SK-N-SH (cell line): ENCODE results near the gene RNLS. TPM values are rescaled to one million over a fixed set of nuclear protein-coding genes. Genes with fewer than 3 reads are reported as not detected.
"Not testable (repeated sequence)": the region's sequence is repeated elsewhere in the genome, so short reads cannot be mapped to it uniquely, and the experiment has no call there.

Source experiments
- CTCF ChIA-PET: fragments of 300-600, 350-600 bp; formaldehyde crosslinking; extraction: SDS; loops from one replicate; lab custom pipeline; 2021; lab: Yijun Ruan, JAX
- POLR2A ChIA-PET: fragments of 350-600 bp; sonication (Branson Sonifier 250); formaldehyde crosslinking; extraction: SDS; loops from one replicate; lab custom pipeline; 2020; ENCODE audit warnings: antibody characterized with exemption, inconsistent platforms; lab: Yijun Ruan, JAX
- DNase-seq: peaks from one replicate; pipeline ENCODE4 v3.0.0; 2012
- H2AFZ ChIP-seq: fragments of 200-600 bp; sonication (generic); 2 replicates; pipeline ENCODE4 v1.8.1; 2016; ENCODE audit warnings: antibody characterized with exemption, mild to moderate bottlenecking, low read depth
- H3F3A ChIP-seq: fragments of 200-600 bp; sonication (generic); replicated peaks from 2 replicates; pipeline ENCODE3; 2016; ENCODE audit warnings: antibody characterized with exemption, mild to moderate bottlenecking; ENCODE audit not compliant: insufficient read depth
- H3K27ac ChIP-seq, 2 experiments: fragments of 200-500 bp in 1 of 2; fragments of 200-600 bp in 1 of 2; sonication (Bioruptor generic) in 1 of 2; sonication (generic), shearing (Covaris generic) in 1 of 2; 2 replicates each; pipeline versions ENCODE4 v1.5.1 to v1.6.1; 2014 to 2016; ENCODE audit warnings: low read depth in 2 of 2, inconsistent platforms in 1 of 2, low read length in 1 of 2, mild to moderate bottlenecking in 1 of 2, mixed read lengths in 1 of 2
- H3K27me3 ChIP-seq: fragments of 200-600 bp; sonication (generic), shearing (Covaris generic); 2 replicates; pipeline ENCODE4 v1.6.1; 2016; ENCODE audit warnings: mixed run types; ENCODE audit not compliant: insufficient read depth
- H3K36me3 ChIP-seq, 2 experiments: fragments of 200-500 bp in 1 of 2; fragments of 200-600 bp in 1 of 2; sonication (Bioruptor generic) in 1 of 2; sonication (generic) in 1 of 2; replicated peaks in 1 of 2; 2 replicates each; pipeline versions ENCODE3 to v1.5.1; 2014 to 2016; ENCODE audit warnings: low read length in 1 of 2, mild to moderate bottlenecking in 1 of 2; ENCODE audit not compliant: insufficient read depth in 2 of 2, control insufficient read depth in 1 of 2
- H3K4me1 ChIP-seq, 2 experiments: fragments of 200-500 bp in 1 of 2; fragments of 200-600 bp in 1 of 2; sonication (Bioruptor generic) in 1 of 2; sonication (generic), shearing (Covaris generic) in 1 of 2; 2 replicates each; pipeline versions ENCODE4 v1.5.1 to v1.6.1; 2014 to 2016; ENCODE audit warnings: low read depth in 1 of 2, low read length in 1 of 2, mixed run types in 1 of 2; ENCODE audit not compliant: insufficient read depth in 2 of 2, control insufficient read depth in 1 of 2
- H3K4me2 ChIP-seq: fragments of 200-600 bp; sonication (generic), shearing (Covaris generic); 2 replicates; pipeline ENCODE4 v1.6.1; 2017; ENCODE audit warnings: mixed run types
- H3K4me3 ChIP-seq, 2 experiments: fragments of 200-500 bp in 1 of 2; fragments of 200-600 bp in 1 of 2; sonication (Bioruptor generic) in 1 of 2; sonication (generic), shearing (Covaris generic) in 1 of 2; 2 replicates each; pipeline versions ENCODE4 v1.5.1 to v1.8.1; 2014 to 2016; ENCODE audit warnings: low read depth in 2 of 2, inconsistent platforms in 1 of 2, low read length in 1 of 2, mild to moderate bottlenecking in 1 of 2, mixed read lengths in 1 of 2, moderate library complexity in 1 of 2
- H3K79me2 ChIP-seq: fragments of 200-600 bp; sonication (generic); 2 replicates; pipeline ENCODE4 v1.8.1; 2017; ENCODE audit warnings: mild to moderate bottlenecking; ENCODE audit not compliant: insufficient read depth
- H3K9ac ChIP-seq: fragments of 200-600 bp; sonication (generic); 2 replicates; pipeline ENCODE4 v1.6.1; 2017; ENCODE audit warnings: mixed run types
- H3K9me2 ChIP-seq: fragments of 200-600 bp; sonication (generic); 2 replicates; pipeline ENCODE4 v1.6.1; 2017; ENCODE audit warnings: mixed run types
- H3K9me3 ChIP-seq: fragments of 200-600 bp; sonication (generic); 2 replicates; pipeline ENCODE4 v1.6.1; 2017; ENCODE audit warnings: mixed run types, mild to moderate bottlenecking, moderate library complexity
- H4K20me1 ChIP-seq: fragments of 200-600 bp; sonication (generic); 2 replicates; pipeline ENCODE4 v1.6.1; 2017; ENCODE audit warnings: mild to moderate bottlenecking, mixed run types; ENCODE audit not compliant: insufficient read depth
- CHD2 ChIP-seq: fragments of 150-350 bp; IDR thresholded peaks from 2 replicates; pipeline ENCODE4 v1.6.1; 2018; ENCODE audit warnings: low read length; ENCODE audit not compliant: partially characterized antibody
- ELF1 ChIP-seq: IDR thresholded peaks from 2 replicates; pipeline ENCODE4 v1.4.0; 2012
- EP300 ChIP-seq, 2 experiments: IDR thresholded peaks; 2 replicates each; pipeline versions ENCODE4 v1.4.0 to v1.6.1; 2012; ENCODE audit warnings: borderline replicate concordance in 1 of 2, low read depth in 1 of 2, low read length in 1 of 2
- EZH2phosphoT487 ChIP-seq: fragments of 200-600 bp; sonication (generic); IDR thresholded peaks from 2 replicates; pipeline ENCODE4 v1.6.1; 2017; ENCODE audit warnings: low read depth, mixed run types, mild to moderate bottlenecking, antibody characterized with exemption, moderate library complexity, borderline replicate concordance
- FOXJ3 ChIP-seq: sonication (generic); formaldehyde crosslinking; IDR thresholded peaks from 2 replicates; pipeline ENCODE4 v1.5.1; 2020; ENCODE audit warnings: mild to moderate bottlenecking, missing genetic modification reagents
- IRF3 ChIP-seq: fragments of 150-350 bp; IDR thresholded peaks from 2 replicates; pipeline ENCODE4 v1.6.1; 2016; ENCODE audit warnings: mild to moderate bottlenecking, low read depth, low read length
- JUND ChIP-seq: IDR thresholded peaks from 2 replicates; pipeline ENCODE4 v1.4.0; 2012
- NFIC ChIP-seq: IDR thresholded peaks from 2 replicates; pipeline ENCODE4 v1.4.0; 2012; ENCODE audit warnings: borderline replicate concordance
- NRF1 ChIP-seq: IDR thresholded peaks from 2 replicates; pipeline ENCODE4 v1.6.1; 2012; ENCODE audit warnings: low read depth, mild to moderate bottlenecking, low read length
- POLR2AphosphoS5 ChIP-seq: IDR thresholded peaks from 2 replicates; pipeline ENCODE4 v1.6.1; 2012; ENCODE audit warnings: low read depth, low read length
- RAD21 ChIP-seq: IDR thresholded peaks from 2 replicates; pipeline ENCODE4 v1.6.1; 2012; ENCODE audit warnings: mild to moderate bottlenecking, low read length
- REST ChIP-seq: IDR thresholded peaks from 2 replicates; pipeline ENCODE4 v1.6.1; 2012; ENCODE audit warnings: mild to moderate bottlenecking, low read depth, low read length, moderate library complexity
- RXRA ChIP-seq: IDR thresholded peaks from 2 replicates; pipeline ENCODE4 v1.4.0; 2012; ENCODE audit warnings: low read depth, mild to moderate bottlenecking, borderline replicate concordance
- SIN3A ChIP-seq: IDR thresholded peaks from 2 replicates; pipeline ENCODE4 v1.6.1; 2012; ENCODE audit warnings: low read depth, mild to moderate bottlenecking, low read length, moderate library complexity, borderline replicate concordance
- SMC3 ChIP-seq: IDR thresholded peaks from 2 replicates; pipeline ENCODE4 v1.6.1; 2012; ENCODE audit warnings: low read depth, low read length, improper control_type of control experiment
- USF2 ChIP-seq: fragments of 150-350 bp; IDR thresholded peaks from 2 replicates; pipeline ENCODE4 v1.6.1; 2017; ENCODE audit warnings: antibody characterized with exemption, low read length, low read depth, borderline replicate concordance
- YY1 ChIP-seq: IDR thresholded peaks from 2 replicates; pipeline ENCODE4 v1.4.0; 2012; ENCODE audit warnings: low read depth, mild to moderate bottlenecking
- ZBTB33 ChIP-seq: IDR thresholded peaks from 2 replicates; pipeline ENCODE4 v1.4.0; 2012; ENCODE audit warnings: low read depth, borderline replicate concordance
- WGBS: methylation state at CpG from one replicate; pipeline ENCODE4 v1.1.6; 2017; ENCODE audit warnings: low lambda C conversion rate; 5-methylcytosine and 5-hydroxymethylcytosine counted together
- polyA plus RNA-seq, 3 experiments: library from polyadenylated mRNA; depleted of rRNA; stranded (reverse); fragments of >200 nt; gene quantifications; 2 replicates each; pipeline ENCODE4 v1.2.3, GENCODE V29; 2012

Gene RNLS
- polyA plus RNA-seq, 1 of the 3 experiments (the other 2 are of a cell fraction), result not detected

GRCh38 chr10:88361494-88361893 lies 221.6 kb downstream of the RNLS start (continued):
- peak; percentile 44 for TF ChIP-seq JUND
- TF ChIP-seq RAD21, result peak; percentile 45
- TF ChIP-seq REST, result no peak
- no peak for TF ChIP-seq SMC3
- TF ChIP-seq SIN3A, result no peak
- no peak for TF ChIP-seq USF2
- peak; percentile 84 for TF ChIP-seq CHD2
- TF ChIP-seq RXRA, result no peak
- TF ChIP-seq YY1, result no peak
- TF ChIP-seq EP300 (IDR thresholded peaks at IDR 0.05; ENCODE audit: borderline replicate concordance in 1 of 2, low read depth in 1 of 2, low read length in 1 of 2), result peak; percentile 69 to 98; a peak in 3 of 4 replicates
- no peak for TF ChIP-seq IRF3
- TF ChIP-seq EZH2phosphoT487, result no peak
- TF ChIP-seq FOXJ3 (CRISPR knock-in tag), result peak; percentile 73; the same call in 1 of the 2 replicates
- no peak for TF ChIP-seq NRF1
- no peak for TF ChIP-seq ZBTB33
- TF ChIP-seq POLR2AphosphoS5, result no peak
- TF ChIP-seq ELF1, result no peak
- peak; percentile 57; the same call in 1 of the 2 replicates for TF ChIP-seq NFIC

GRCh38 chr10:88355750-88356149 lies 227.4 kb downstream of the RNLS start:
- H4K20me1 ChIP-seq, H3K79me2 ChIP-seq, H3K4me3 ChIP-seq, H2AFZ ChIP-seq, H3K27ac ChIP-seq, POLR2A ChIA-PET, H3K9ac ChIP-seq, H3K36me3 ChIP-seq, H3K4me1 ChIP-seq, H3K4me2 ChIP-seq, H3K9me2 ChIP-seq, H3F3A ChIP-seq, H3K27me3 ChIP-seq, H3K9me3 ChIP-seq, DNase-seq: not testable (repeated sequence)
- CTCF ChIA-PET, result interaction anchor here (0.7 kb wide), 1 partner anchor 56 kb away, joined by 3 read pairs; no protein-coding TSS in a partner anchor
- WGBS, result 90% methylated on average over 12 of the region's 12 CpGs
